Stimulated activated CD8-positive, alpha-beta memory T cell treated with anti-CD3 and anti-CD28 coated beads, Interleukin-15, amount 100 ng/mL, for 24 hours (primary cell): ENCODE results near the gene PYGO1.
"Not testable (repeated sequence)": the region's sequence is repeated elsewhere in the genome, so short reads cannot be mapped to it uniquely, and the experiment has no call there.

Experiments used
- DNase-seq: peaks from one replicate; pipeline ENCODE4 v3.0.0-alpha.2; 2020; ENCODE audit warnings: low read depth

Gene PYGO1, protein sequence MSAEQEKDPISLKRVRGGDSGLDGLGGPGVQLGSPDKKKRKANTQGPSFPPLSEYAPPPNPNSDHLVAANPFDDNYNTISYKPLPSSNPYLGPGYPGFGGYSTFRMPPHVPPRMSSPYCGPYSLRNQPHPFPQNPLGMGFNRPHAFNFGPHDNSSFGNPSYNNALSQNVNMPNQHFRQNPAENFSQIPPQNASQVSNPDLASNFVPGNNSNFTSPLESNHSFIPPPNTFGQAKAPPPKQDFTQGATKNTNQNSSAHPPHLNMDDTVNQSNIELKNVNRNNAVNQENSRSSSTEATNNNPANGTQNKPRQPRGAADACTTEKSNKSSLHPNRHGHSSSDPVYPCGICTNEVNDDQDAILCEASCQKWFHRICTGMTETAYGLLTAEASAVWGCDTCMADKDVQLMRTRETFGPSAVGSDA

DNA sequence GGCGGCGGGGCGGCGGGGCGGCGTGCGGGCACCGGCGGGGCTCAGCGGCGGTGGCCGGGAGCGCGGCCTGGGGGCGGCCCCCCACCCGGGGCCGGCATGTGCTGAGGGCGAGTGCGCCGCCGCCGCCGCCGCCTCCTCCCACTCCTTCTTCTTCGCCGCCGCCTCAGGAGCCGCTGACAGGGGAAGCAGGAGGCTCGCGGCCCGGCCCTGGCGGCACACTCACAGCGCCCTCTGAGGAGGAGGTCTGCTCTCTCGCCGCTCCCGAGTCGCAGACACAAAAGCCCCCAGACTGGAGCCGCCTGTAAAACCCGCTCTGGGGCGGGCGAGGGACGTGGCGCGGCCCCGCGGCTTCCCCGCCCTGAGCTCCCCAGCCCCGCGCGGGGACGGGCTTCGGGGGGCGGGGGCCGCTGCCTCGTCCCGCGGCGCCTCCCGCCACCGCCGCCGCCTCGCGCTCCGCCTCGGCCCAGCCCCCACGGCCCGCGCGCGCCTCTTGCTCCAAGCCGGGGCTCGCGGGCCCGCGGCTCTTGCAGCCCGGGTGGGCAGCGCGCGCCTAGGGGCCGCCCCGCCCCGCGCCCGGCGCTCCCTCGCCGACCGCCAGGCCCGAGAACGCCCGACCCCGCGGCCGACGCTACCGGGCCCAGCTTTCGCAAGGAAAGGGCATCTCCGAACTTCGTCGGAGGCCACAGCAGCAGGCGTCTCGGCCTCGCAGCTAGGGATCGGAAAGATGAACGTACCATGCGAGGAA, at the start of gene PYGO1:
Gene PYGO1 (minus strand): TSS at position 276 of the 745 bp plus-strand sequence. CDS start 462 bp downstream, outside the sequence.
- DNase-seq, result peak; percentile 7

DNA sequence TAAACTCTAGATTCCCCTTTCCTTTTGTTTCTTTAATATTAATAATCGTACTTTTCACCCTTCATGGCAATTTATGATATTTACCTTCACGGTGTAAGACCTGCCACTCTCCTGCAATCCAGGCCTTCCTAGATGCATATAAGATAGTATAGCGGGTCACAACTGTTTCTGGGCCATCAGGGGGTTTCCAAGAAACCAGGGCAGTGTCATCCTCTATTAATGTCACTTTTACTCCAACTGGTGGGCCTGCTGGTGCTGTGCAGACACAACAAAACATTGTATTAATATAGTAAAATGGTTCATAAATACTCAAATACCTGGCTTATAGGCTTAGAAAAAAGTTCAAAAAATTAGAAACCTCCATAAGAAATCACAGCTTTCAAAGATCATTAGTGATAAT, 48.9 kb upstream of the PYGO1 start:
- no peak for DNase-seq

DNA sequence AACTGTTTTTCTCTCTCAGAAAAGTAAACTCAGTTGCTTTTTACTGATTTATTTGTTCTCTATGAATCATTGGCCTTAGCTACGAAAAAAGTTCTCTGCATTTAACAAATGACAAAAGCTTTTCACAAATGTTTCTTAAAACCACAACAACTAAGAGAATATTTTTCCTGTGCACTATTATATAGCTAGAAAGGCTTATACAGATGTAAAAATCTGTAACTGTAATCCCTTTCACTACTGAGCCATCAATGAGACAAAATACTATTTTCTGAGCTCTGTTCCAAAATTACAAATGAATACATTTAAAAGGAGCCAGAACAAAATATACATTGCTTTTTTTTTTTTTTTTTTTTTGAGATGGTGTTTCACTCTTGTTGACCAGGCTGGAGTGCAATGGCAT, 45.6 kb upstream of the PYGO1 start:
- DNase-seq, result no peak

DNA sequence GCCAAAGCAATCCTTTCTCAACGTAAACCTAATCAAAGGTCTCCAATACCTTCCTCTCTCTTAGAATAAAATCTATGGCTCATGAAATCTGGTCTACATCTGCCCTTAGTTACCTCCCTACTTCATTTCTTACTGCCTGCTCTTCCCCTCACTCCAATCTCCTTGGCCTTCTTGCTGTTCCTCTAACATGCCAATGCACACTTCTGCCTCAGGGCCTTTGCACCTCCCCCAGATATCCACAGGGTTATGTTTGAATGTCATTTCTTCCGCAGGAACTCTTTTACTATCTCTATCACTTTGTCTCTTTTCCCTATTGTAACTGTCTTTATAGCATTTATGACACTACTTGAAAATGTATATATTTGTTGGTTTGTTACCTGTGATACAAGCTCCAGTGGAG, 44.3 kb upstream of the PYGO1 start:
- no peak for DNase-seq

DNA sequence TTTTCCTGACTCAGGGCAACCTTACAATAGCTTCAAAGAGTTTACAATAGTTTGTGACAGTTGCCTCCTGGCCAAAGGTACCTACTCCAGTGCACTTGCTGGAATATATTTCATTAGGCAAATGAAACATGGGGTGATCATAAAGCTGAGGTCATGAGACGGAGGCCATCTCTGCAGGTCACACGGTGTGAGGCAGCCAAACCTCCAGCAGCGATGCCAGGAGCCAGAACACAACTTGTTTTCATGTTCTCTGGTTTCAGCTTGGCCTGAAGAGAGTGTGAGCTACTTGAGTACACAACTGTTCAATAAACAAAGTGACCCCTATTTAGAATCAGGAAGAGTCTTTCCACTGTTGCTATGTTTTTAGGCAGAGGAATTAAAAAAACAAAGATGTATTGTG, 42.7 kb upstream of the PYGO1 start:
- no peak for DNase-seq

DNA sequence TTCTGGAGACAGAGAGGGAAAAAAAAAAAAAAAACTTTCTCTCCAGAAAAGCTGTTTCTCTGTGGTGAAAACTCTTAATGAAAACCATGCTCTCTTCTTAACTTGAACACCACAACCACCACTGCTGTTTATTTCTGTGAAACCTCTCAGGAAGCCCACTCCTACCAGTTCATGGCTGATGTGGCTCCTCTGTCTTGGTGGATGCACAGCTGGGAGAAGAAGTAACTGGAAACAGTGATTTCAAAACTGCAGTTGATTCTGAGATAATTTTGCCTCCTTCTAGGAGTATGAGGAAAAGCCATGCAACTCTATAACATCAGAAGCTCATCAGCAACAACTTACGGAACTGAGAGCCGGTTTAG, 40.2 kb upstream of the PYGO1 start:
- no peak for DNase-seq

DNA sequence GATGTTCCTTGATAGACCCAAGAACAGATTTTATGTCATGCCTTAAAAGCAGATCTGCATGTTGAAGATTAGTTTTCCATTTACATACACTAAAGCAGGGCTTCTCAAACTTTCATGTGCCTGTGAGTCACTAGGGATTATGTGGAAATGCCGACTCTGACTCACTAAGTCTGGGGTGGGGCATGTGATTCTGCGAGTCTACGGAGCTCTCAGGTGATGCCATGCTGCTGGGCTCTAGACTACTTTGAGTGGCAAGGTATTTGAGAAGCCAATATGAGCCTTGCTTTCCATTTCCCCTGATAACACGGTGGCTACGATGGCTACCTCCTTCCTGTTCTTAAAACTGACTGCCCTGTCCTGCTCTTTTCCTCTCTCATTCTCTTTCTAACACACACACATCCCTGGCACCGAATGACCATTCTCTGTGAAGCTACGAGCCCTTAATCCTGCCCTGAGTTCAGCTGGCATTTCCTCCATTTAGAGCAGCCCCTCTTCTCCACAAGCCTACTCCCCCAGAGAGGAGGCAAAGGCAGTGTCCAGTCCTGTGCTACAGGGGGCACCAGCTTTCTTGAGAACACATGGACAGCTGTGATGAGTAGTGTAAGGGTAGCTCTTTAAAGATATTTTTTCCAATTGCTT, 39.7 kb upstream of the PYGO1 start:
- no peak for DNase-seq

DNA sequence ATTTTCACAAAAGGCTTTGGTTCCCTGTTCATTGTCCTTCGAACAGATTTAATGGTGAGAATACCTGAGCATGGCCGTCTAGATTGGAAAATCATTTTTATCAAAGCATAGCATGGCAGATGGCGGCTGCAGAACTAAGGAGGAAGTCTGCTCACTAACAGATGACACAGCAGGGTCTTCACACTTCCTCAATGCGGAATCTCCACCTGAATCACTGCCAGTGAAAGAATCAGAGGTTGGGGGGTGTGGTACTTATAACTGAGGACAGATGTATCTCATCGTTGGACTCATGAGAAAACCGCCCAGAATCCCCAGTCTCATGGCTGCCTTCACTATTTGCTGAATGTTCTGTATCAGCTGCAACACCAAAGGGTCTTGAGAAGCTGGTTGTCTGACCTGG, 31.6 kb upstream of the PYGO1 start:
- no peak for DNase-seq

DNA sequence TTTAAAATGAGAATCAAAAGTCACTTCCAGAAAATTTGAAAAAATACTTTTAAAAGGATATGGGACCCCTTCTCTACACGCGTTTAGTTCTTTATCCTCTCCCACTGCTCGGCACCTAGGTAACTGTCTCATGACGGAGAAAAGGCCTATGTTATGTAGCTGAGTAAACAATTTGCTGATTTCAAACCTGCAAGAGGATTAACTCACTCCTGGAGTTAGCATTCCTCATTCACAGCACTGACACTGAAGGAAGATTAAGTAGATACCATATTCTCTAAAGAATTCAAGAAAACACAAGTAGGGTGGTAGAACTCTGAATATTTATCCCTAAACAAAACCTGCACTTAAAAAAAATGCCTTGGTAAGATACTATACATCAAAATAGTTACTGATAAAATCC, 30.2 kb upstream of the PYGO1 start:
- DNase-seq, result no peak

DNA sequence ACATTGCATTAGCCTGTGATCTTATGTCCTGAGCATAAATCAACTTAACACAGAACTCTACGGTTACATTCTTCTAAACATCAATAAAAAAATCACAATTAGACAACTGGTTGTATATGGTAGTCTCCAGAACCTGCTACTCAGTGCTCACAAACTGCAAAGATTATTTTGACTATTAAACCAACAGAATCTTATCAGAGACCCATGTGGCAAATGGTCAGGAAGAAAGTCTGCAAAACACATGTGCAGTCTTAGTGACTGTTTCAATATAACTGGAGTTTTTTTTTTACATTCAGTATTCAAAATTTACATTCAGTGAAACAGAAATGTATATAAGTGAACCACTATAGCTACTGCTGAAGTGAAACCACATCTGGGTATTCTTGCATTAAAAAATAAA, 27.3 kb upstream of the PYGO1 start:
- DNase-seq, result no peak

DNA sequence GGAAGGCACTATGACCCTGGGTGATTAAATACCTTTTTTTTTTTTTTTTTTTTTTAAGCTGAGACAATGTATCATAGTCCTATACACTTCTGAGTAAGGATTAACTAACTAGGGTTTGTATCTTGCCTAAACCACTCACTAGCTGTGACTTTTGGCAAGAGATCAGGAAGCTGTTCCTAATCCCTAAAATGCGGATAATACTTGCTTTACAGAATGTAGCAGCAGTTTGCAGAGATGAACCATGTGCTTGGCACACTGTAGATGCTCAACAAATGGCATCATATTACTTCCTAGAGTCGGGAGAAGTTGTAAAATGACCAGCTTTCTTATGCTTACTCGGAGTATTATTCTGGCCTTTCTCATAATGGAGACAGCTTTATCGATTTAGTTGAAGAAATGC, 25.6 kb upstream of the PYGO1 start:
- no peak for DNase-seq

DNA sequence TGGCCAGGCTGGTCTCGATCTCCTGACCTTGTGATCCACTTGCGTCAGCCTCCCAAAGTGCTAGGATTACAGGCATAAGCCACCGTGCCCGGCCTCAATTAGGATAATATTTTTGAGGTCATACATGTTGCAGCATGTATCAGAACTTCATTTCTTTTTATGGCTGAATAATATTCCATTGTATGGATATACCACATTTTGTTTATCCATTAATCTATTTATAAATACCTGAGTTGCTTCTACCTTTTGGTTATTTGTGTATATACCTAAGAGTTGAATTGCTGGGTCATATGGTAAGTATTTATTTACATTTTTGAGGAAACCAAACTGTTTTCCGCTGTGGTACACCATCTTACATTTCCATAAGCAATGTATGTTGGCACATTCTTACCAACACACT, 18.1 kb upstream of the PYGO1 start:
- no peak for DNase-seq

DNA sequence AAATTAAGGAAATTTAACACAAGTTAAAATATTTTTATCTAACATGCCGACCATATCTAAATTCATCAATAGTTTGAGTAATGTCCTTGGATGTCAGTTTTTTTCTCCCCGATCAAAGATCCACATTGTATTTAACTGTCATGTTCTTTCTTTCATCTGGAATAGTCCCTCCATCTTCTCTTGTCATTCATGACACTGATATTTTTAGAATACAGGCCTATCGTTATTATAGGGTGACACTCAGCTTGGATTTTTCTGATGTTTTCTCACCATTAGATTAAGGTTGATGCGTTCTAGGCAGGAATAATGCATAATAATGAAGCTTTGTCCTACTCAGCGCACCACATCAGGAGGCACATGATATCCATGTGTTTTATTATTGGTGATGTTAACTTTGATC, 13.2 kb upstream of the PYGO1 start:
- no peak for DNase-seq

DNA sequence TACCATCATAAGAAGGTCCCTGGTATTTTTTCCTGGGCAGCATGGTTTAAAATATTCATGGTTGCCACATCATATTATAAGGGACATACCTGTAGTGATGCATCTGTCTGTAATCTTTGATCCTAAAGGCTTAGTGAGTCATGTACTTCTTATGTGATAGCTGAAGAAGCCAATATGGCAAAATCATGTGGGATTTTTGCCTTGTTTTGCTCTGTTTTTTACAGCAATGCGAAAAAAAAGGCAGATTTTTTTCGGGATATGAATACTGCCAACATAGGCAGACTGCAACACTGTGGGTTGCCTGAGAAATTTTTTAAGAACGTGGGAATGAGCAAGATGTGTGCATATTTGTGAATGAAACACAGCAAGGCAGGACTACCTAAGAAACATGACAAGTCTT, 11.3 kb upstream of the PYGO1 start:
- DNase-seq, result no peak

DNA sequence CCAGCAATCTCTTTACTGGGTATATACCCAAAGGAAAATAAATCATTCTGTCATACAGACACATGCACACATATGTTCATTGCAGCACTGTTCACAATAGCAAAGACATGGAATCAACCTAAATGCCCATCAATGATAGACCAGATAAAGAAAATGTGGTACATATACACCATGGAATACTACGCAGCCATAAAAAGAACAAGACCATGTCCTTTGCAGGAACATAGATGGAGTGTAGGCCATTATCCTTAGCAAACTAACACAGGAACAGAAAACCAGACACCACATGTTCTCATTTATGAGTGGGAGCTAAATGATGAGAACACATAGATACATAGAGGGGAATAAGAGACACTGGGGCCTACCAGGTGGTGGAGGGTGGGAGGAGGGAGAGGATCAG, 4.9 kb upstream of the PYGO1 start:
- DNase-seq, result not testable (repeated sequence)

DNA sequence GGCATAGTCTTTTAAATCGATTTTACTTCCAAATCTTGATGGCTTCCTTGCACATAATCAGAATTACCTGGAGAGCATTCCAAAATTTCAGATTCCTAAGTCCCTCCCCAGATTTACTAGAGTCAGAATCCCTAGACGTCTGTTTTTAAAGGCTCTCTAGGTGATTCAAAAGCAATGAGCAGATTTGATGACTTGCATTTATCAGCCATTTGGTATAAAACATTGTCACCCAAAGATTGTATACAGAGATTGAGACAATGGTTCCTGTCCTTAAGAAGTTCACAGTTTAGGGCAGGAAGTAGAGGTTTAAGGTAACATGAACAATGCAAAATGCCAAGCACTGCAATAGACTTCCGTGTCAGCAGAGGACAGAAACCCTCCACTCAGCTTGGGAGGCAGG, 2.6 kb upstream of the PYGO1 start:
- no peak for DNase-seq

DNA sequence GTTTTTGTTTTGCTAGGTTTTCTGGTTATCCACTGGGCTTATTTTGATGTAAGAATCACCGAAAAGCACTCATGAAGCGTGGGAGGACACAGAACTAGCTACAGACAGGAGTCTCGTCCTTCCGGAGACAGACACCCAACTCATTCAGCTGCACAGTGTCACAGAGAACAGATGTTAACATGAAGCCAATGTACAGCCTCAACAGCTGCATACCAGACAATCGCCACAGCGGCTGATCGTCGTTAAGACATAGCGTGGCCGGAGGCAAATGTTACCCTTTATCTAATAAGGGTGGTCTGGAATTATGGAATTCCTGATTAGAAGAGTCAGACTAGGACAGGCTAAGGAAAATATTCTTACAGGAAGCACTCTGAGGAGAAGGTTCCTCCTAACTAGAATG, 1.1 kb upstream of the PYGO1 start:
- DNase-seq, result no peak

DNA sequence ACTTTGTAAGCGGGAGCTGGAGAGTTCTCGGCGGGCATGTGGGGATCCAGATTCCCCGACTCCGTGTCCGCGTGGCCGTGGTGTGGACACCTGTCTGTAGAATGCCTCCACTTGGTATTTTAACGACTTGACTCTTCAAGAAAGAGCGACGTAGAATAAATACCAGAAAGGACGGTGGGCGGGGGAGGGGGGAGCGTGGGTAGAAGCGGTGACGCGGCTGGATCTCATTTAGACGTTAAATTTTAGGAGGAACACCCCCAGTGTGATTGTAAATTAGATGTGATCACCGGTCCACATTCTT, 620 bp upstream of the PYGO1 start:
- DNase-seq, result no peak

DNA sequence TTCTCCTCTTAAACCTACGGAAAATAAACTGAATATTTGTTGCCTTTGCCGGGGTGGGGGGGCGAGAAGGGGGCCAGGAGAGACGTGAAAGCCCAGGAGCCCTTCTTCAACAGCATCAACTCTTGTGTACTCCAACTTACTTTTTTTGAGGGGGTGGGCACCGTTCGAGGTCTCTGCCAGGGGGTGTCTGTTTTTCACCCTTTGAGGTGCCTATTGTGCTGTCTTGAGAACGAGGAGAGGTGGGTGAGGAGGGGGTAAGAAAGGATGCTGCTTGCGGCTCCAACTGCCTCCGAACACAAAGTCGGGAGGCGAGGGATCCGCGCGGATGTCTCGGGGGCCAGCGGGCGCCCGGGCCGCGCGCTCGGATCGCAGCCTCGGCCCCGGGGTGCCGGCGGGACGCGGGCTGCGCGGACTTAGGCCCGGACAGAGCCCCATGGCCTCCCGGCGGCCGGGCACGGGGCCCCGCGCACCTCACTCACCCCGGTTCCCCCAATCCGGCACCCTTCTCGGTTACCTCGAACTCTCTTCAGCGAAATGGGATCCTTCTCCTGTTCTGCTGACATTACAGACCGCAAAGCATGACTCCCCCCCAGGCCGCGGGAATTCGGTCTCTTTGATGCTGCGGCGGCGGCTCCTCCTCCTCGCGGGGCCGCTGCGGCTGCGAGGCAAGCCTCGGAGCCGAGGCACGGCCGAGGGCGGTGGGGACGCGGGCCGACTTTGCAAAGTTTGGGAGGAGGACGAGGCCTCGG, 650 bp downstream of the PYGO1 start:
- peak; percentile 1 for DNase-seq

DNA sequence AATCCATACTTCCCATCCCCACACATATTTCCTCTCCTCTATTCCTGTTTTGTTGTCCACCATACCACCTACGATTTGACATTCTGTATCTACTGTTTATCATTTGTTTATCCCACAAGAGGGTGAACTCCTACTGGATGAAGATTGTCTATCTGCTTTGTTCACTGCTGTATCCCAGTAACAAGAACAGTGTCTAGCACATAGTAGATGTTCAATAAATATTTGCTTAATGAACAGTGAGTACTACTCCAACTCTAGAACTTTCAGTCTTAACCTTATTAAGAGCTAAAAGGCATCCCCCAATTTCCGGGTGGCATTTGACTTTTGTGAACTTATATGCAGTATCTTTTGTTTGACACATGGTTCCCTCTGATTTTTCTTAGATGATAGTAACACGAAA, 1.3 kb downstream of the PYGO1 start:
- no peak for DNase-seq

DNA sequence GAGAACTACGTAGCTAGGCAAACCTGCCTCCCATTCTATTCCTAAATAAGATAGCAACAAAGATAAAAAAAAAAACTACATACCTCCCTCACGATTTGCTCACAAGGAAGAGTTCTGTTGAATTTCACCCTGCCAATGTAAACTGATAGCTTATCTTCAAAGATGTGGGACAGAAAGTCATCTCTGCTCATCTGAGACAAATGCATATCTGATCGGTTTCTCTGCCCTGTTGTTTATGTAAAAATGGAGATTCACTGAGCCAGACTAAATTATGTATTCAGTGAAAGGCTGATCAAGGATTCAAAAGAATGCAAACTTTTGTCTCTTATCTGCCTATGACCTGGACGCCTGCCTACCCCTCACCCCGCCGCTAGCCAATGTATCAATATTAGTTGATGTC, 11.2 kb downstream of the PYGO1 start:
- no peak for DNase-seq

DNA sequence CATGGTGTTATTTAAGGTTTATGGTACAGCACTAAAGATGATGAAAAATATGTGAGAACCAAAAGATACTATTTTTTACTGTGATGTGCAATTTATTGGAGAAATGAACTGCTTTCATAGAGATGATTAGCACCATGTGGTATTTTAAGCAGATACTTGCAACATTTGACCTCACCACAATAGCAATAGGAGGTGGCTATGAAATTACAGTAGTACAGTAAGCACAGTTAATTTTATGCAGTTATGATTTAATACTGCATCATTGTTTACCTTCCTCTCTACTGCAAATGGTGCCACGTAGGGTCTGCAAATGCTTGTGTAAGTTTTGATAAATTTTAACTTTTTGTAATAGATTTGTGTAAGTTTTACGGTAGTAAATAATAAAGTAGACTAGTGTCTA, 14.0 kb downstream of the PYGO1 start:
- no peak for DNase-seq

DNA sequence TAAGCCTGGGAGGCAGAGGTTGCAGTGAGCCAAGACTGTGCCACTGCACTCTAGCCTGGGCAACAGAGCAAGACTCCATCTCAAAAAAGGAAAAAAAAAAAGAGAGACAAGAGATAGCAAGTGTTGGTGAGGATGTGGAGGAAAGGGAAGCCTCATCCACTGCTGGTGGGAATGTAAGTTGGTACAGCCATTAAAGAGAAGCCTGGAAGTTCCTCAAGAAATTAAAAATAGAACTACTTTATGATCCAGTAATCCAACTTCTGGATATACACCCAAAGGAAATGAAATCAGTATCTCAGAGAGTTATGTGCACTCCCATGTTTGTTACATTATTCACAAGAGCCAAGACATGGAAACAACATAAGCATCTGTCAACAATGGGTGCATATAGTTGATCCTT, 14.9 kb downstream of the PYGO1 start:
- no peak for DNase-seq
